GM10266 (cell line): ENCODE data around the gene KAT7.

Source experiments
- DNase-seq: peaks from one replicate; pipeline ENCODE4 v3.0.0; 2012; ENCODE audit errors: extremely low spot score
- CTCF ChIP-seq: IDR thresholded peaks from 2 replicates; pipeline ENCODE4 v1.5.1; 2012; ENCODE audit warnings: mild to moderate bottlenecking, low read depth; ENCODE audit not compliant: control insufficient read depth, insufficient read depth; ENCODE audit errors: missing control alignments

Gene KAT7

DNA sequence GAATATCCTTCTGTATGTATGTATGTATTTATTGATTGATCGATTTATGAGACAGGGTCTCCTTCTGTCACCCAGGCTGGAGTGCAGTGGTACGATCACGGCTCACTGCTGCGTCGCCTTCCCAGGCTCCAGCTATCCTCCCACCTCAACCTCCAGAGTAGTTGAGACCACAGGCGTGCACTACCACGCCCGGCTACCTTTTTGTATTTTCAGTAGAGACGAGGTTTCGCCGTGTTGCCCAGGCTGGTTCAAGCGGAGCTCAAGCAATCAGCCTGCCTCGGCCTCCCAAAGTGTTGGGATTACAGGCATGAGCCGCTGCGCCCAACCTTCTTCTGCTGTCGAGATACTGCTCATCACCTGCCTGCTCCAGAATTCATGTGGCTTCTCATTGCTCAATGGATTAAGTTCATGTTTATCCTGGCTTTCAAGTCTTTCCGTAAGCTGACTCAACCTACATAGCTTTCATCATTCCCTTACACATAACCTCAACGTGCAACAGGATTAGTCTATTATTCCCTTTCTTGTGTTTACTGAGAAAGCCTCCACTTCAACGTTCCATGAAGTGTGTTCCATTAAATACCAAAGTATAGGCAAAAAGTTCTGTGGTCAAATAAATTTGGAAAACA is 45.8 kb downstream of the KAT7 start:
- TF ChIP-seq CTCF, result no peak
- DNase-seq, result no peak

GRCh38 chr17:49835472-49835871 is 47.0 kb downstream of the KAT7 start:
- no peak for DNase-seq
- TF ChIP-seq CTCF, result no peak

GRCh38 chr17:49836111-49837030 is 47.9 kb downstream of the KAT7 start:
- TF ChIP-seq CTCF, result no peak
- no peak for DNase-seq

DNA sequence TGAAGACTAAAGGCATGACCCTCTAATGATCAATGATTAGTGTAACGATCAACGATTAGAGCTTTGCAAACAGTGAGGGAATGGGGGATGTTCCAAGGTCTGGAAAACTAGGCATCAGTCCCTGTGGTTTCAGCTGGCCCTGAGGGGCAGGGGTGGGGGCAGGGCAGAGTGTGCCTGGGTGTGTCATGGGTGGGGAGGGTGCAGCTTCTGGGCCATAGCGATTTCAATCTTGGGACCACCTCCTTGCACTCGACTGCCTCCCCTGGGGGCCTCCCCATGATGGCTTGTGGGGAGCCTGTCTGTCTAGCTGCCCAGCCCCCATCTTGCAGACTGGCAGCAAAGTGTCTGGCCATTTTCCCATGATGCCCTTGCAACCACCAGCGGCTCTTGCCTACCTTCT is 51.0 kb downstream of the KAT7 start:
- no peak for TF ChIP-seq CTCF

DNA sequence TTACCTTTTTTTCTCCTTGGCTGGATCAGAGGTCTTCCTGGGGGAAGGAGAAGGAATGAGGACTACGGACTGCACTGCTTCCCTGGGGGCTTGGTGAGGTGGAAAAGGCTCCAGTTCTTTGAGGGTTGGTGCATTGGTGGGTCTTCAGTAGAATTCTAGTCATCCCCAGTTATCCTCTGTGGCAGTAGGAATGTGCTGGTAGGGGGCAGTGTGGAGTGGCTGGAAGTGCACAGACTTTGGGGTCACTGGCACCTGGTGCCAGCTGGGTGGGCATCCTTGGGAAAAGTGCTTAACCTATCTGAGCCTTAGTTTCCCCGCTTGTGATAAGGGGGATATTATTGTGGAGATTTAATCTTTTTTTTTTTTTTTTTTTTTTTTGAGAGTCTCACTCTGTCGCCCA is 53.1 kb downstream of the KAT7 start:
- DNase-seq, result no peak
- no peak for TF ChIP-seq CTCF

More for the DNA sequence above, 51.0 kb downstream of the KAT7 start:
- DNase-seq, result no peak

DNA sequence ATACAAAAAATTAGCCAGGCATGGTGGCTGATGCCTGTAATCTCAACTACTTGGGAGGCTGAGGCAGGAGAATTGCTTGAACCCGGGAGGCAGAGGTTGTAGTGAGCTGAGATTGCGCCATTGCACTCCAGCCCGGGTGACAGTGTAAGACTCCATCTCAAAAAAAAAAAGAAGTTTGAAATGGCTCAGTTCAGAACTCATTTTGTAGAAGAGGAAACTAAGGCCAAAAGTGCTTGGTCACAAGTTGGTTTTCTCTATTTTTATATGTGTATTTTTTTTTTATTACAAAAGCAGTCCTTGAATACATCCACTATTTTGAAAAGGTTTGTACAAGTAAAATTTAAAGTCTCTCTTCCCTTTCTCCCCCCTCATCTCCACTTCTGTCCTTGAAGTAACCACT is 53.9 kb downstream of the KAT7 start:
- no peak for TF ChIP-seq CTCF
- DNase-seq, result no peak

DNA sequence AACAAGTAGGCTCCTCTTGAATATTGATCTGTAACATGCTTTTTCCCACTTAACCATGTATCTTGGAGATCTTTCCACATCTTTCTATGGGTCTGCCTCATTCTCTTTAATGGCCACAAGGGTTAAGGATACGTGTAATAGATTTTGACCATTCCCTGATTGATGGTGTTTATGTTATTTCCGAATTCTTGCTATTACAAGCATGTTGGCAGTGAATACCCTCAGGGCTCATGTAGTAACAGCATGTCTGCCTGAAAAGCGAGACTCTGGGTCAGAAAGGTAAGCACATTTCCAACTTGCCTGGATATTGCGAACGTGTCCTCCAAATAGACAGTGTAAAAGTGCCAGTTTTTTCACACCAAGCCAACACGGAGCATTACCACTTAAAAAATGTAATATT is 54.4 kb downstream of the KAT7 start:
- DNase-seq, result no peak
- no peak for TF ChIP-seq CTCF
